Tibial nerve (tissue), 4 donors: Measurements from ENCODE around the gene CSF2. TPM values are rescaled to one million over a fixed set of nuclear protein-coding genes. Genes with fewer than 3 reads are reported as not detected.

Experiments used
- DNase-seq, 2 donors: peaks; one replicate each; pipeline ENCODE4 v3.0.0-alpha.2; 2019; ENCODE audit warnings: low spot score in 2 of 2
- H3K27ac ChIP-seq, 4 donors: fragments of 200-600 bp; sonication (generic) in 3 of 4; one replicate each; pipeline ENCODE4 v1.5.1; 2017 to 2019; ENCODE audit warnings: mild to moderate bottlenecking in 1 of 4
- H3K27me3 ChIP-seq, 2 donors: fragments of 200-600 bp; sonication (generic) in 1 of 2; one replicate each; pipeline versions ENCODE4 v1.5.1 to v1.6.0; 2017 to 2019
- H3K36me3 ChIP-seq, 3 donors: fragments of 200-600 bp; sonication (generic); one replicate each; pipeline ENCODE4 v1.5.1; 2018 to 2019
- H3K4me1 ChIP-seq, 4 donors: fragments of 200-600 bp; sonication (generic) in 3 of 4; one replicate each; pipeline ENCODE4 v1.5.1; 2017 to 2019
- H3K4me3 ChIP-seq, 4 donors: fragments of 200-600 bp; sonication (generic) in 3 of 4; one replicate each; pipeline ENCODE4 v1.5.1; 2017 to 2019; ENCODE audit warnings: mild to moderate bottlenecking in 1 of 4, moderate library complexity in 1 of 4
- H3K9me3 ChIP-seq, 4 donors: fragments of 200-600 bp; sonication (generic) in 3 of 4; one replicate each; pipeline ENCODE4 v1.5.1; 2017 to 2019
- CTCF ChIP-seq, 5 experiments: fragments of 200-600 bp in 3 of 5; fragments of 450-650 bp in 2 of 5; sonication (generic) in 3 of 5; IDR thresholded peaks; one replicate each; pipeline ENCODE4 v1.5.1; 2016 to 2019; ENCODE audit warnings: antibody characterized with exemption in 5 of 5, mild to moderate bottlenecking in 3 of 5, moderate library complexity in 2 of 5
- EP300 ChIP-seq, 2 donors: sonication (generic); formaldehyde crosslinking; IDR thresholded peaks; one replicate each; pipeline ENCODE4 v1.6.1; 2017; ENCODE audit warnings: antibody characterized with exemption in 2 of 2, mild to moderate bottlenecking in 1 of 2
- POLR2A ChIP-seq, 2 donors: fragments of 450-650 bp; IDR thresholded peaks; one replicate each; pipeline ENCODE4 v1.6.1; 2017; ENCODE audit warnings: antibody characterized with exemption in 2 of 2, mild to moderate bottlenecking in 2 of 2, moderate library complexity in 2 of 2
- WGBS, 2 donors: methylation state at CpG; one replicate each; pipeline ENCODE4 v1.1.5; 2018; 5-methylcytosine and 5-hydroxymethylcytosine counted together
- total RNA-seq, 4 donors: library from RNA; depleted of rRNA; stranded (reverse); fragments of >200 nt; gene quantifications; one replicate each; pipeline ENCODE4 v1.1.0, GENCODE V29; 2016

The CSF2 gene
- total RNA-seq, 4 donors from 2014 or later: not detected

GRCh38 chr5:132098621-132099020 lies 25.0 kb downstream of the CSF2 start:
- no peak for DNase-seq
- H3K27me3 ChIP-seq: no peaks in the 10 kb centered on the region
- TF ChIP-seq EP300 (IDR thresholded peaks at IDR 0.05): no peak
- no peak for TF ChIP-seq POLR2A (IDR thresholded peaks at IDR 0.05)
- no peak for TF ChIP-seq CTCF (IDR thresholded peaks at IDR 0.05)
- H3K27ac ChIP-seq: no peak overlapping the region
- no peaks in the 10 kb centered on the region for H3K9me3 ChIP-seq
- H3K36me3 ChIP-seq: no peaks in the 10 kb centered on the region
- H3K4me3 ChIP-seq: no peak overlapping the region
- H3K4me1 ChIP-seq: peaks cover 0 to 12% (median 3%) of the 10 kb centered on the region in 4 donors

DNA sequence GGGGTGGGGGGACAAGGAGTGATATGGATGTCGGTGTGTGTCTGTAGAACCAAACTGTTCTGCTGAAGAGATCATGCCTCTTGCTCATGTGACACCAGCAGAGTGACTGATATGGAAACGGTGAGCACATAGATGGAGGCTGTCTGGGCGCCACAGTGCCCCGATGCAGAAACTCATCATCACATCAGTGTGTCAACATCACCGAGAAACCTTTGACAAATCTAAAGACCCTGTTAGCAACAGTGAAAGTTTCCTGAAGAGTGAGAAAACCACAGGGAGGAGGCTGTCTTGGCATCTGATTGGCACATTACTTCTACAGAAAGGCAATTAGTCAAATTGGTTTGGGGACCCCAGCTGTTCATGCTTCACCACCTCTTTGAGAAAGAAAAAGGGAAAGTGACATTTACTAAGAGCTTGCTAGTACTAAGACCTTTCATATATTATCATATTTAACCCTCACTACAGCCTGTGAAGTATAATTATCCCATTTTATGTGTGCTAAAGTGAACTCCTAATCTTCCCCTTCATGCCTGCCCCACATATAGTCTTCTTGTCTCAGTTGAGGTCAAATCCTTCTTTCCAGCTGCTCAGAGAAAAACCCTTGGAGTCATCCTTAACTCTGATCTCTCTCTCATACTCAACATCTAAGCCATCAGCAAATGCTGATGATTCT lies 25.6 kb downstream of the CSF2 start:
- H3K4me1 ChIP-seq: peaks cover 0 to 17% (median 6%) of the 10 kb centered on the region in 4 donors
- H3K36me3 ChIP-seq: no peaks in the 10 kb centered on the region
- H3K9me3 ChIP-seq: no peaks in the 10 kb centered on the region
- WGBS, 2 donors: 78 to 82% methylated on average over 5 of the region's 5 CpGs
- no peak for TF ChIP-seq CTCF (IDR thresholded peaks at IDR 0.05)
- TF ChIP-seq EP300 (IDR thresholded peaks at IDR 0.05): no peak
- no peak for TF ChIP-seq POLR2A (IDR thresholded peaks at IDR 0.05)
- no peak for DNase-seq
- H3K4me3 ChIP-seq: no peak overlapping the region
- no peaks in the 10 kb centered on the region for H3K27me3 ChIP-seq
- H3K27ac ChIP-seq: no peak overlapping the region

GRCh38 chr5:132099905-132100304 lies 26.3 kb downstream of the CSF2 start:
- H3K36me3 ChIP-seq: no peaks in the 10 kb centered on the region
- no peak overlapping the region for H3K4me3 ChIP-seq
- DNase-seq: no peak
- H3K27ac ChIP-seq: no peak overlapping the region
- no peak for TF ChIP-seq EP300 (IDR thresholded peaks at IDR 0.05)
- no peak for TF ChIP-seq POLR2A (IDR thresholded peaks at IDR 0.05)
- TF ChIP-seq CTCF (IDR thresholded peaks at IDR 0.05): no peak
- no peaks in the 10 kb centered on the region for H3K27me3 ChIP-seq
- 89 to 91% methylated on average over 3 of the region's 3 CpGs for WGBS, 2 donors
- H3K9me3 ChIP-seq: no peaks in the 10 kb centered on the region
- H3K4me1 ChIP-seq: peaks cover 0 to 17% (median 6%) of the 10 kb centered on the region in 4 donors

DNA sequence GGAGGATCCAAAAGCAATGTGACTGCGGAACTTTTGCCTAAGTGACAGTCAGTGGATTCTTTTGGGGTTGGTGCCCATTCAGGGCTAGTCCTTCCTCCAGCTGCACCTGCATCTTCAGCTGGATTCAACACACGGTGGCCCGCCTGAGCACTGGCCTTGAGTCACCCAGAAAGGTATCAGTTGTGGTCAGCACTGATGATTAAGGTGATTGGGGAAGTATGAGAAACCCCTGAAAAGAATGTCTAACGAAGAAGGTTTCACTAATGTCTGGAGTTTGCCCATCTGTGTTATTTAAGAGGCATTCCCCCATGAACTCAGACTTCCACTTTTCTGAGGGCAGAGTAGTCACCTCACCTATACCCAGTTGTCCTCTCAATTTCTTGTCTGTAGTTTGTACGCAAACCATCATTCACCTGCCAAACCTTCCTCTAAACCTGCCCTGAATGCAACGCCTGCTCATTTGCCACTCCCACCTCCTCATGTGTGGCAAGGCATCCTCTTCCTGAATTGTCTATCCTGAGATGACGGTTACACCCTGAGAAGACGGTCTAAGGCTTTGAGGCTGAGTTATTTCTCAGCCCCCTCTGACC lies 27.2 kb downstream of the CSF2 start:
- Histone ChIP-seq H3K27ac (no peak overlapping the region), H3K27me3 (no peaks in the 10 kb centered on the region), H3K4me1 (peaks cover 0 to 17% (median 6%) of the 10 kb centered on the region in 4 donors), H3K36me3 (no peaks in the 10 kb centered on the region), H3K4me3 (no peak overlapping the region), H3K9me3 (no peaks in the 10 kb centered on the region)
- 81 to 91% methylated on average over 8 of the region's 8 CpGs for WGBS, 2 donors
- no peak for TF ChIP-seq POLR2A (IDR thresholded peaks at IDR 0.05)
- DNase-seq: no peak

GRCh38 chr5:132101385-132101880 lies 27.8 kb downstream of the CSF2 start:
- 89 to 93% methylated on average over 5 to 6 of the region's 6 CpGs for WGBS, 2 donors

More at GRCh38 chr5:132101385-132101880, 27.8 kb downstream of the CSF2 start:
- TF ChIP-seq POLR2A (IDR thresholded peaks at IDR 0.05) (no peak), EP300 (IDR thresholded peaks at IDR 0.05) (no peak), CTCF (IDR thresholded peaks at IDR 0.05) (no peak)
- peak overlapping the region in 1 of 4 donors; percentile 37 for H3K27ac ChIP-seq
- H3K4me3 ChIP-seq: no peak overlapping the region
- H3K36me3 ChIP-seq: no peaks in the 10 kb centered on the region
- H3K4me1 ChIP-seq: peaks cover 0 to 17% (median 6%) of the 10 kb centered on the region in 4 donors
- H3K9me3 ChIP-seq: no peaks in the 10 kb centered on the region
- no peak for DNase-seq
- no peaks in the 10 kb centered on the region for H3K27me3 ChIP-seq
